GM10266 (cell line): ENCODE results near the gene SULT1B1.

Source experiments
- DNase-seq: peaks from one replicate; pipeline ENCODE4 v3.0.0; 2012; ENCODE audit errors: extremely low spot score
- CTCF ChIP-seq: IDR thresholded peaks from 2 replicates; pipeline ENCODE4 v1.5.1; 2012; ENCODE audit warnings: mild to moderate bottlenecking, low read depth; ENCODE audit not compliant: control insufficient read depth, insufficient read depth; ENCODE audit errors: missing control alignments

Gene SULT1B1

GRCh38 chr4:69750346-69750745 lies 10.1 kb downstream of the SULT1B1 start:
- no peak for TF ChIP-seq CTCF
- DNase-seq: no peak

- TF ChIP-seq CTCF: no peak
These were observed 10.6 kb downstream of the SULT1B1 start for GRCh38 chr4:69749771-69750170.

GRCh38 chr4:69748173-69748572 lies 12.2 kb downstream of the SULT1B1 start:
- no peak for DNase-seq
- no peak for TF ChIP-seq CTCF

More at GRCh38 chr4:69749771-69750170, 10.6 kb downstream of the SULT1B1 start:
- DNase-seq: no peak

- DNase-seq: no peak
- TF ChIP-seq CTCF: no peak
These were observed 16.3 kb downstream of the SULT1B1 start for GRCh38 chr4:69744157-69744478.

GRCh38 chr4:69743476-69744156 lies 16.8 kb downstream of the SULT1B1 start:
- DNase-seq: no peak
- no peak for TF ChIP-seq CTCF

GRCh38 chr4:69742596-69742995 lies 17.8 kb downstream of the SULT1B1 start:
- TF ChIP-seq CTCF: no peak
- DNase-seq: no peak

GRCh38 chr4:69738872-69739271 lies 21.5 kb downstream of the SULT1B1 start:
- no peak for TF ChIP-seq CTCF

More at GRCh38 chr4:69738872-69739271, 21.5 kb downstream of the SULT1B1 start:
- DNase-seq: no peak
